Left ventricle myocardium inferior (tissue), 1 donor: Measurements from ENCODE around the gene FKTN. TPM values are rescaled to one million over a fixed set of nuclear protein-coding genes. Genes with fewer than 3 reads are reported as not detected.

Source experiments
- DNase-seq: peaks from one replicate; pipeline ENCODE4 v3.0.0-alpha.2; 2020
- H3K27ac ChIP-seq: fragments of 200-600 bp; replicated peaks from 2 replicates; pipeline ENCODE4 v1.8.0; 2021
- H3K27me3 ChIP-seq: fragments of 200-600 bp; 2 replicates; pipeline ENCODE4 v1.8.0; 2021; ENCODE audit warnings: low read depth
- H3K36me3 ChIP-seq: fragments of 200-600 bp; 2 replicates; pipeline ENCODE4 v1.8.0; 2021
- H3K4me1 ChIP-seq: fragments of 200-600 bp; 2 replicates; pipeline ENCODE4 v1.8.0; 2021
- H3K4me3 ChIP-seq: fragments of 200-600 bp; 2 replicates; pipeline ENCODE4 v1.8.0; 2021; ENCODE audit warnings: mild to moderate bottlenecking, moderate library complexity
- H3K9me3 ChIP-seq: fragments of 200-600 bp; replicated peaks from 2 replicates; pipeline ENCODE4 v1.8.0; 2021
- CTCF ChIP-seq: fragments of 200-600 bp; IDR thresholded peaks from 2 replicates; pipeline ENCODE4 v1.8.0; 2021; ENCODE audit warnings: antibody characterized with exemption, mild to moderate bottlenecking, borderline replicate concordance
- intact Hi-C: fragments of 100-400 bp; cut with micrococcal nuclease; formaldehyde crosslinking; loops from one replicate; pipeline ENCODE4 v1.11.0; 2022
- total RNA-seq: library from RNA; stranded (reverse); fragmentation: NEBNext Ultra II Directional; extraction: Animal tissue kit (Norgen Biotek cat#: 25700); gene quantifications from one replicate; pipeline ENCODE4 v1.2.1, GENCODE V29; 2021
- donor health status: DM: no; HTN: yes; CAD: no; lungs with severe emphysema.

FKTN gene
- total RNA-seq, 1 donor from 2014 or later, result 9.7 TPM

DNA sequence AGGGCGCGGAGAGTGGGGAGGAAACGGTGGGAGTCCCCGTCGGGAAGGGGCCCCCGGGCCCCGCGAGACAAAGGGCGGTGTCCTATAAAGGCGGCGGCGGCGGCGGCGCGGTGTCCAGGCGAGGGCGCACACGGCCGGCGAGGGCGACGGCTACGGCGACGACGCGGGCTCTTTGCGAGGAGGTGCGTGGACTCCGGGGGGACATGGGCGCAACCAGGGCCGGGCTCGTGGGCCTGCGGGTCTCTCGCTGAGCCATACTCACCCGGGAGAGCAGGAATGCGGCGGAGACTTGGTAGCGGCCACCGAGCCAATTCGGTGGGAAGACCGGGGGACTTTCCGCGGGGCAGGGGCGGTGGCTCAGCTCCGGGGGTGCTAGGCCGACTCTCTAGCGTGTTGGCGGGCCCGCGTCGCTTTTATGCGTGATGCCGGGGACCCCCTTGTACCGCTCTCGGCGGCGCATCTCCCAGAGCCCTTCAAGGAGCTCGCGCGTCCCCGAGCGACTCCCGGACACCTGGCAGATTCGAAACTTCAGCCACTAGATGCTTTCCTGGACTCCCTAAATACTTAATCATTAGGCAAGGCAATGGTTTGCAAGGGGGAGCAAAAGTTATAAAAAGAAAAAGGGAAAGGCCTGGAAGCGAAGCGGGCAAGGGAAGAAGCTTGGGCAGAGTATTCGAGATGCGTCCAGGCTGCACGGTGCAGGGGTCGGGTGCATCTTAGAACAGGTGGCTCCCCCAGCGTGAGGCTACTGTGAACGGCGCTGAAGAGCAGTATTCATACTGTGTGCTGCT lies 98.4 kb downstream of the FKTN start:
- peak; percentile 66 for TF ChIP-seq CTCF
- H3K9me3 ChIP-seq, result no peaks in the 10 kb centered on the region
- H3K27me3 ChIP-seq, result peaks cover 40% of the 10 kb centered on the region
- no peaks in the 10 kb centered on the region for H3K36me3 ChIP-seq
- peaks cover 14% of the 10 kb centered on the region for H3K4me1 ChIP-seq
- DNase-seq, result peak; percentile 35
- H3K27ac ChIP-seq, result no peak overlapping the region
- intact Hi-C loops, result no loop called here
- H3K4me3 ChIP-seq, result peak overlapping the region; percentile 78

DNA sequence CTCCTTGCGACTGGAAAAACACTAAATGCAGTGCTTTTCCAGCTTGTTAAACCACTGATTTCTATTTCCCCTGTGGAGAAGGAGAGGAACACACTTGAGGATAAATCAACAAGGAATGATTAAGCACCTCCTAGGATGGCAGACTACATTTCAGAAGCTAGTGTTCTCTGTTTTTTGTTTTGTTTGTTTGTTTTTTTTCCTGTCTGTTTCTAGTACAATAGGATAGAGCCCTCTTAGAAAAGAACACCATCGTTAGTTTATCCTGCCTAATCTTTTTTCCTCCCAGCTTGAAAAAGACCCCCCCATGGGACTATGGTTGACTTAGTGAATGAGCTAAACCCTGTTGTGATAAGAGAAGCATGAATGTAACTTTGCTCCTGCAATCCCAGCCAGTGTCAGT lies 100.4 kb downstream of the FKTN start:
- Histone ChIP-seq H3K36me3 (no peaks in the 10 kb centered on the region), H3K4me1 (peaks cover 14% of the 10 kb centered on the region), H3K27ac (no peak overlapping the region), H3K4me3 (no peak overlapping the region), H3K9me3 (no peaks in the 10 kb centered on the region), H3K27me3 (peaks cover 40% of the 10 kb centered on the region)
- no peak for TF ChIP-seq CTCF
- intact Hi-C loops, result no loop called here
- no peak for DNase-seq

DNA sequence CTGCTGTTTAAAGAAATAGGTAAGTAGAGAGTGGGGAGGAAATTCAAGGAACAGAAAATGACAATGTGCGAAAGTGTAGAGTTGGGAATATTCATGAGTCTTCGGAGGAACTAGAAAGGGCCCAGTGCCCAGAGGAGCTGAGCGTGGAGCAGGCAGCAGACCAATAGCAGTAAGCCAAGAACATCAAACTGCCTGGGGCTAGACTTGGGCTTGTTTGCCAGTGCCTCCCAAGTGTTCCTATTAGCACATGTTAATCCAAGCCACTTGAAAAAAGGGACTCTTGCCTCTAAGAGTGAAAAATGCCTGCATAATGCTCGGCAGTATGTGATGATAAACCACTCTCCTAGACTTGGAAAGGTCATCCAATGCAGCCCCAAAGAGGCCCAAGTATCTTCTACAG lies 103.1 kb downstream of the FKTN start:
- Histone ChIP-seq H3K36me3 (no peaks in the 10 kb centered on the region), H3K27me3 (peaks cover 36% of the 10 kb centered on the region), H3K4me3 (no peak overlapping the region), H3K9me3 (no peaks in the 10 kb centered on the region), H3K4me1 (peaks cover 12% of the 10 kb centered on the region), H3K27ac (no peak overlapping the region)
- TF ChIP-seq CTCF, result no peak
- DNase-seq, result no peak
- intact Hi-C loops, result no loop called here

DNA sequence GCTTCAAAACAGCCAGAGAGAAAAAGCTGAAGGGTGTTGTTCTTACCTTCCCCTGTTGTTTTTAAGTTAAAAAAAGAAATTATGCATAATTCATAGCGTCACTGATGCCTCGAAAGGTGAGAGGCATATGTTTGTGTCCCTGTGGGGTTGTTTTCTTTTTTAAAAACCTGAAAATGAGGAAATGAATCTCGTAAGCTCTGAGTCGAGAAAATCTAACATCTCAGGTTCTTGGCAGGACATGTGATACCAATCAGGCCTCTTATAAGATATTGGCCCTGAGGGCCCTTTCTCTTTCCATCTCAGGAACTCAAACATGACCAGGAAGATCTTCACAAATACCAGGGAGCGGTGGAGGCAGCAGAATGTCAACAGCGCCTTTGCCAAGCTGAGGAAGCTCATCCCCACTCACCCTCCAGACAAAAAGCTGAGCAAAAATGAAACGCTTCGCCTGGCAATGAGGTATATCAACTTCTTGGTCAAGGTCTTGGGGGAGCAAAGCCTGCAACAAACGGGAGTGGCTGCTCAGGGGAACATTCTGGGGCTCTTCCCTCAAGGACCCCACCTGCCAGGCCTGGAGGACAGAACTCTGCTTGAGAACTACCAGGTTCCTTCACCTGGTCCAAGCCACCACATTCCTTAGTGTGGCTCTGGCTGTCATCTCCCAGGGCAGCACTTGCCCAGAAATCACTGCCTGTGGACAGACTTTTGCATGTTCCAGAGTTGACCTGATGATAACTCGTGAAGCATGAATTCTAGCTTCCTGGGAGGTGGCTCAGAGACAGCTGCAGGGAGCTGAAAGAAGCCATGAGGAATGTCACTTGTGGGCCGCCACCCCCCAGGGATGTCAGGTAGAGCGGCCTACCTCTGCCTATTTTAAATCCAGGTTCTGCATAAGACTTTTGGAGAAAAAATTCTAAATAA lies 104.5 kb downstream of the FKTN start, which contains the start of gene TAL2:
TSS of gene TAL2 (plus strand) at position 274 of the 921 bp plus-strand sequence. CDS start at position 314, 40 bp downstream.
- H3K9me3 ChIP-seq, result no peaks in the 10 kb centered on the region
- H3K27me3 ChIP-seq, result peaks cover 21% of the 10 kb centered on the region
- no peak within 1 kb of the TSS for H3K4me3 ChIP-seq
- H3K4me1 ChIP-seq, result no peaks in the 10 kb centered on the region
- DNase-seq, result no peak
- no peak within 1 kb of the TSS for H3K27ac ChIP-seq
- H3K36me3 ChIP-seq, result no peaks in the 10 kb centered on the region
- intact Hi-C loops, result no loop called here
- TF ChIP-seq CTCF, result no peak

- H3K4me3 ChIP-seq, result no peak overlapping the region
- intact Hi-C loops, result no loop called here
- no peaks in the 10 kb centered on the region for H3K36me3 ChIP-seq
- peaks cover 9% of the 10 kb centered on the region for H3K27me3 ChIP-seq
- H3K27ac ChIP-seq, result no peak overlapping the region
- no peaks in the 10 kb centered on the region for H3K4me1 ChIP-seq
- H3K9me3 ChIP-seq, result no peaks in the 10 kb centered on the region
- no peak for DNase-seq
- TF ChIP-seq CTCF, result no peak
These were observed 106.0 kb downstream of the FKTN start for GRCh38 chr9:105663914-105664313.
